VCaP (cell line): ENCODE results near the gene PNPO.

Source experiments
- H3K27ac ChIP-seq: fragments of 450-650 bp; 2 replicates; pipeline ENCODE4 v1.5.1; 2017
- TF ChIP-seq, protein P1 (sequence below): fragments of 450-650 bp; conservative IDR thresholded peaks from 2 replicates; pipeline ENCODE4 v1.5.1; 2017; ENCODE audit warnings: mild to moderate bottlenecking, moderate library complexity

The PNPO gene

GRCh38 chr17:47946929-47947397 is 5.6 kb downstream of the PNPO start:
- H3K27ac ChIP-seq: peak overlapping the region; percentile 91
- TF ChIP-seq, protein P1, sequence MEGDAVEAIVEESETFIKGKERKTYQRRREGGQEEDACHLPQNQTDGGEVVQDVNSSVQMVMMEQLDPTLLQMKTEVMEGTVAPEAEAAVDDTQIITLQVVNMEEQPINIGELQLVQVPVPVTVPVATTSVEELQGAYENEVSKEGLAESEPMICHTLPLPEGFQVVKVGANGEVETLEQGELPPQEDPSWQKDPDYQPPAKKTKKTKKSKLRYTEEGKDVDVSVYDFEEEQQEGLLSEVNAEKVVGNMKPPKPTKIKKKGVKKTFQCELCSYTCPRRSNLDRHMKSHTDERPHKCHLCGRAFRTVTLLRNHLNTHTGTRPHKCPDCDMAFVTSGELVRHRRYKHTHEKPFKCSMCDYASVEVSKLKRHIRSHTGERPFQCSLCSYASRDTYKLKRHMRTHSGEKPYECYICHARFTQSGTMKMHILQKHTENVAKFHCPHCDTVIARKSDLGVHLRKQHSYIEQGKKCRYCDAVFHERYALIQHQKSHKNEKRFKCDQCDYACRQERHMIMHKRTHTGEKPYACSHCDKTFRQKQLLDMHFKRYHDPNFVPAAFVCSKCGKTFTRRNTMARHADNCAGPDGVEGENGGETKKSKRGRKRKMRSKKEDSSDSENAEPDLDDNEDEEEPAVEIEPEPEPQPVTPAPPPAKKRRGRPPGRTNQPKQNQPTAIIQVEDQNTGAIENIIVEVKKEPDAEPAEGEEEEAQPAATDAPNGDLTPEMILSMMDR: peak; percentile 92

DNA sequence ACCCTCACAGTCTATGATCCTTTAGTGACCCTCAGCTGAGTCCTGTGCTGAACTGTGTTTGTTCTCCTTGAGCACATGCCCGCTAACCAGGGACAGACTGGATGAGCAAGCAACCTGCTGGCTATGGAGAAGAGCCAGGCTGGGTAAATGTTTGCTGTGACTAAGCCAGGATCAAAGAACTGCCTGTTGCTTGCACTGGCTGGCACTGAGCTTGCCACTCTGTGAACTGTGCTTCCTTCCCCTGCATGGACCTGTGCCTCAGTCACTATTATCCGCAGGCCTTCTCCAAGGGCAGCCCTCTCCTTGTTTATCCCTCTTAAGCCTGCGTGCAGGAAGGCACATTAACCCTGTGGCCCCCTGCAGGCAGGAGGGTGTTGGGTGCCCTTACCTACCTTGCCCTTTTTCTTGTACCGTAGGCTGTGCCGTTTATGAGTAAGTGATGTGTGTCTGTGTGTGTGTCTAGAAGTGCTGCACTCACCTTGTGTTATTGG is 7.4 kb downstream of the PNPO start:
- TF ChIP-seq, protein P1: no peak
- peak overlapping the region; percentile 91 for H3K27ac ChIP-seq

DNA sequence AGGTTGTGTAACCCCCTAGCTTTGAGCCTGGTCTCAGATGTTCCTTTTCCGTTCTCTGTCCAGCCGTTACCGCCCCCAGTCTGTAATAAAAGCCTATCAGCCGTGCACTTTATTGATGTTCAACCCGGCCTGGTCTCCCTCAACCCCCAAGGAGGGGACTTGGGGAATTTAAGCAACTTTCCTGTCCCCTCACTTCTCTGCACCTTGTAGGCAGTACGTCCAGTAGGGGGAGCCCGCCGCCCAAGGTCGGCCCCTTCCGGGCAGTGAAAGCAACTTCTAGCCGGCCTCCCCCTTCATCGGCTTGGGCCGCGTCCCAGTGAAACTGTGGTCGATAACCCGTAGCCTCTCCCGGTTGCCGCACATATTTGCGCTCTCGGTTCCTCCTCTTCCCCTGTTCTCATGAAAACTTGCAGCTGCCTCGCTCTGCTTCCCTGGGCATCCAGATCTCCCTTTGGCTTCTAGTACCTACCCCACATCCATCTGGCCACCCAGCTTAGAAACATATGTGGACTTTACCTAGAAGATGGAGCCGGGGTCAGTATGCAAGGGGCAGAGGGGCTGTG is 7.9 kb downstream of the PNPO start:
- TF ChIP-seq, protein P1: peak; percentile 97

DNA sequence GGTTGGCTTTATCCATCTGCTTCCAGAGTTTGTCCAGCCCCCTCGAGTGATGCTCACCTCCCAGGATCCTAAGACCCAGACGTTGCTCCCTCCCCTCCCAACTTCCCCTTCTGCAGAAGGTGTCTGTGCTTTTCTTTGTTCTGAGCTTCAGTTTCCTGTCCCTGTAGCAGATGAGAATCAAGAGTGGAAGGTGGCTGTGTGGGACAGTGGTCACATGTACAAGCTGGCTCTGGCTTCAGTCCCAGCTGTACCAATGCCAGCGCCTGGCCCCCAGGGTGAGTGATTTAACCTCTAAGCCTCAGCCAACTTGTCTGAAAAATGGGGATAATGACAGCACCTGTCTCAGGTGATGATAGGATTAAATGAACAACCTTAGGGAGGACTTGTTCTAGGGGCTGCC is 8.6 kb downstream of the PNPO start:
- TF ChIP-seq, protein P1: no peak
- H3K27ac ChIP-seq: peak overlapping the region; percentile 91

More for the DNA sequence above, 7.9 kb downstream of the PNPO start:
- H3K27ac ChIP-seq: peak overlapping the region; percentile 91

DNA sequence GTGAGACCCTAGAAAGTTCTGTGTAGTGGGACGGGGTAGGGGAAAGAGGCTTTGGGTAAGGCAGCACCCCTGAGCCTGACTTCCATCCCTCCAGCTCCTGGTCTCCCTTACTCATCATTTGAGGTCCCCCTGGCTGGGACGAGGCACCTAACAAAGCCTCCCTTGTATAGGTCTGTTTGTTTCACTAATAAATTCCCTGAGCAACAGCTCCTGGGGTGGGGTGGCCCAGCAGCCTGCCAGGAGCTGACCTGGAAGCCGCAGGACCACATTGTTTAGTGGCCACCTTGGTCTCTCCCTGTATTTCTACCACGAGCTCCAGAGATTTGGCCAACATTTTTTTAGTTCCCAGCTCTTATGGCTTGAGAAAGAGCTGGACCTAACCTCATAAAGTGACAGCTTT is 9.1 kb downstream of the PNPO start:
- H3K27ac ChIP-seq: peak overlapping the region; percentile 91
- TF ChIP-seq, protein P1: no peak

- H3K27ac ChIP-seq: peak overlapping the region; percentile 91
- TF ChIP-seq, protein P1: no peak
Observed at GRCh38 chr17:47952171-47953021, 11.0 kb downstream of the PNPO start.

DNA sequence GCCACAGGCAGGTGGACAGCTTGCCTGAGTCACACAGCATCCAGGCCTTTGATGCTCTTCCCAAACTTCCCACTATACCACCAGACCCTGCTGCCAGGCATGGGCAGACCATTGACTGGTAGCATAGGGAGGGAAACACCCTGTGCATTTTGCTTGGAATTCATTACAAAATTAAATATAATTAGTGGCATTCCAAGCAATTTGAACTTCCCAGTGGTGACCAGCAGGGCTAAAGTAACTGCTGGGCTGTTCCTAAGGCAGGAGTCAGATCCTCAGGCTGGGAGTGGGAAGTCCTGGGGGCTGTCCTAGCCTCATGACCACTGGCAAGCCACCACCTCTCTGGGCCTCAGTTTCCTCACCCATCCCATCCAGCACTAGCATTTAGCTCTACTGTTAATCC is 12.5 kb downstream of the PNPO start:
- peak overlapping the region; percentile 91 for H3K27ac ChIP-seq

More for the DNA sequence above, 12.5 kb downstream of the PNPO start:
- TF ChIP-seq, protein P1: no peak; the same call in 1 of the 2 replicates
